GM19351 (cell line): ENCODE results near the gene TMEM151A.
"Not testable (repeated sequence)": the region's sequence is repeated elsewhere in the genome, so short reads cannot be mapped to it uniquely, and the experiment has no call there.

ENCODE experiments used
- ATAC-seq: cut with Tn5 transposase; IDR thresholded peaks from one replicate; pipeline ENCODE4 v1.9.1; 2021; ENCODE audit warnings: mild to moderate bottlenecking, moderate library complexity; ENCODE audit not compliant: unreplicated experiment

The TMEM151A gene

DNA sequence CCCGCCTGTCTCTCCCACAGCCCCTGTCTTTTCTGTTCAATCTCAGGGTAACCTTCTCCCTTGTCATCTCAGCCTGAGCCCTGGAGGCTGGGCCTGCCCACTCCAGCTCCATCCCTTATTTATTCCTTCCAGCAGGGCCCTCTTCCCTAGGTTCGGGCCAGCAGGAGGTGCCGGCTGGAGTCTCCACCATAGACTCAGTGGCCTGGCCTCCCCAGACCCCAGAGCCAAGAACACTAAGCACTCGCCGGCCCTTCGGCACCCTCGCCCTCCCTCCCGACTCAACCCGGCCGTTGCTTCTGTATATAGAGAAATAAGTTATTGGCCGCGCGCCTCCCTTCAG, 24.7 kb upstream of the TMEM151A start:
- no peak for ATAC-seq

DNA sequence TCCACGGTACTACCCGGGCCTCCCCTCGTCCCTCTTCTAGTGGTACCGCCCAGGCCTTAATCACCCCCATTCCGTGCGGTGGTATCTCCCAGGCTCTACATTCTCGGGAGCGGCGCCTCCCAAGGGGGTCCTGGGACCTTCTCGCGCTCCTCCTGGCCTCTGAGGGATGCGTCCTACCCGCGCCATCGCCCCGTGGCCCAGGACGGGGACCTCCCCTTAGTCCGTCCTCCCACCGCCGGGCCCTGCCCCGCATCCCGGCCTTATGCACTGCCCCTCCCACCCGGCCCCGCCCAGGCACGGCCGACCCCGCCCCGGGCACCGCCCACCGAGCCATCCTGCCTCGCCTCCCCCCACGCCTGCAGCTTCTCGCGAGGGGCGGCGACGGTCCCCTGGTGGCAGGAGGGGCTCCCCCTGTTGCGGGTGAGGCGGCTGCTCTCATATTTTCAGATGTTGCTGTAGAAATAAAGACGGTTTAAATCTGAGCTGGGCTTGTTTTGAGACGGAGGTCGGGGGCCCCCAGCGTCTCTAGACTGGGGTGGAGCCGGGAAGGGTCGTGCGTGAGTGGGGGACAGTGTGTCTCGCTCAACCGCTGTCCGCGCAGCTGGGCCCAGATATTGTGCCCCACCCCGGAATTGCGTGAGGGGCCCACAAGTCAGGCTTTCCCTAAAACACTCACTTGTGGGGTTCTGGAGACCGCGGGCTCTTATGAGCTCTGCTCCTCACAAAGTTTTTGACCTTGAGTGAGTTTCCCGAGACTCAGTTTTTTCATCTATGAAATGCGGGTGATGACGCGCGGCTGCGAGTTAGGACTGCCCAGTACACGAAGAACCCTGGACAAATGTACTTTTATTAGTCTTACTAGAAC, 24.1 kb upstream of the TMEM151A start:
- peak; percentile 52 for ATAC-seq

DNA sequence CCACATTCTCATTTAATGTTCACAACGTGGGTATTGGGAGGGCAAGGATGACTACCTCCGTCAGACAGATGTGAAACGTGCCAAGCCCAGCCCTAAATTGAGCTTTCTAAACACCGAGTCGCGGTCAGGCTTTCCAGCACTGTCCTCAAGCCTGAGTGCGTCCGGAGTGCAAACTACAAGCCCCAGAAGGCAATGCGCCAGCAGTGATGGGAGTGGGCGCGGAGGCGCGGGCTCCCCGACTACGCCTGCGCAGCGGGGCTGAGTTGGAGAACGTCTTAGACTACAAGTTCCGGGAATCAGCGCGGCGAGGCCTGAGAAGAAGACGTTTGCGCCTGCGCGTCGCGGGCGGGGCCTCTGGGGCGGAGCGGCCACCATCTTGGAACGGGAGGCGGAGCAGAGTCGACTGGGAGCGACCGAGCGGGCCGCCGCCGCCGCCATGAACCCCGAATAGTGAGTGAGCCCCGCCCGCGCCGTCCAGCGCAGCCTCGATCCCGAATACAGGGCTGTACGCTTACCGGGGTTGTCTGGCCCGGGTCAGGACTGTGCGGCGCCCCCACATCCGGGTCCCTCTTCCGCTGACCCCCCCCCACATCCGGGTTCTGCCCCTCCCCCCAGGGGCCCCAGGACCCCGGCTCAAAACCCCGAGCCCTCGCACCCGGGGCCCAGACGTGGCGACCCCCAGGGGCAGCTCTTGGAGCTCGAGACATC, 23.3 kb upstream of the TMEM151A start, which contains the start of gene RAB1B:
RAB1B (plus strand) TSS at position 396 of the 708 bp plus-strand sequence; CDS start at position 437, 41 bp downstream.
- ATAC-seq, result peak; percentile 82

DNA sequence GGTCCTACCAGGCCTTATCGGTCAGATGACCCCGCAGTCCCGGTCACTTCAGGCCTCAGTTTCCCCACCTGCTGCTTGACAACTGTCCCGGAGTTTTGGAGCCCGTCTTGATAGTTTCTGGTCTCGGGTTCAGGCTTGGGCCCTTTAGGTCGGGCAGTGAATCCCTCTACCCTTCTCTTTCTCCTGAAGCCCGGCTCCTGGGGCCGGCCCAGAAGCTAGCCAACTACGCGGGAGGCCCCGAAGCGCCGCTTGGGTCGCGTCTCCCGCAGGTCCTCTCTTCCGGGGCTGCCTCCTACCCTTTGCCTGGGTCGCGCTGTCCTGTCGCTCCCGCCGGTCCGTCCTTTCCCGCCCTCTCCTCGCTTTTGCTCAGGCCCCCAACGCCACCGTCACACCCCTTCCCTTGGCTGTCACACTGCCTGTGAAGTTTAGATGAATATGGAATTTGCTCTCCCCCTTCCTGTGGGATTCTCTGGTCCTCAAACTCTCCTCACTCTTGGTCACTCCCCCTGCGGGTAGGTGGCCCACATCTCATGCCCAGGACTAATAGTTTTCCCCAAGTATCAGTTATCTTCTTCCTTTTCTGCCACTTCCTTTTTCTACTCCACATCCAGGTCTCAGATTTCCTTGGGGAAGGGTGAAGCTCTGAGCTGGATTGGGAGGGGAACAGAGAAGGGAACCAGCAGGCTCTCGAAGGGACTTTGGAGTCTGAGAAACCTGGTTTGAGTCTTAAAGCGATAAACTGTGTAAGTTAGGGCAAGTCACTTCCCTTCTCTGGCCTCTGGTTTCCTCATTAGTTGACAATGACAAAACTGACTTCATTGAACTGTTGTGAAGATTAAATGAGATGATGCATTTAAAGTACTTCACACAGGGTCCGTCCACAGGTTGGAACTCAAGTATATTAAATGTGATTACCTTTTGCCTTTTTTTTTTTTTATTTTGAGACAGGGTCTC, 22.5 kb upstream of the TMEM151A start:
- ATAC-seq, result no peak

DNA sequence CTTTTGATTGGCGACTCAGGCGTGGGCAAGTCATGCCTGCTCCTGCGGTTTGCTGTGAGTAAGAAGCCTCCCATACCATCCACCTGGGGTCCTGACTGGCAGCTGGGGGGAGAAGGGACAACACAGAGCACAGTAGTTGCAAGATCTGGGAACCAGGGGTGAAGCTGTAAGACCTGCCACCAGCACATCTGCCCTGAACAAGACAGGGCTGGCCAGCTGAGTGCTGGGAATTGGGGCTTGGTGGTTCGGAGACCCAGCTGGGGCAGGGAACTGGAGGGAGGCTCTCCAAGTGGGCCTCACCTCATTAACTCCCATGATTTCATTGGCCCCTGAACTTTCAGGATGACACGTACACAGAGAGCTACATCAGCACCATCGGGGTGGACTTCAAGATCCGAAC, 19.9 kb upstream of the TMEM151A start:
- no peak for ATAC-seq

DNA sequence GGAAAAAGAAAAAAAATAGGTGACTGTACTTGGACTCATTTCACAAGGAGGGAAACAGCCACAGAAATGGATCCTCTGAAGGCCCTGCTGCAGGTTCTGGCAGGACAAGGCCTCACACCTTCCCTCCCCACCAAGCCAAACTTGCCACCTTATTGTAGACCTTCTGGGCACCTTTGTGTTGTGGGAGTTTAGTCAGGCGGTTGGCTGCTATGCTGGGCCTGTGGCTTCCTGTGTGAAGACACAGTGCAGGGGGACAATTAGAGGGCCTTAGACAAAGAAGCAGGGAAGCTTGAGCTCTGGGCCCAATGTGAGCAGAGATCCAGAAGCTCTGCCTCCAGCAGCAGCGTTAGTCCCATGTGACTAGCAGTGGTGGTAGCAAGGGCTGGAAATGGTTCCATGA, 19.1 kb upstream of the TMEM151A start:
- ATAC-seq, result no peak

DNA sequence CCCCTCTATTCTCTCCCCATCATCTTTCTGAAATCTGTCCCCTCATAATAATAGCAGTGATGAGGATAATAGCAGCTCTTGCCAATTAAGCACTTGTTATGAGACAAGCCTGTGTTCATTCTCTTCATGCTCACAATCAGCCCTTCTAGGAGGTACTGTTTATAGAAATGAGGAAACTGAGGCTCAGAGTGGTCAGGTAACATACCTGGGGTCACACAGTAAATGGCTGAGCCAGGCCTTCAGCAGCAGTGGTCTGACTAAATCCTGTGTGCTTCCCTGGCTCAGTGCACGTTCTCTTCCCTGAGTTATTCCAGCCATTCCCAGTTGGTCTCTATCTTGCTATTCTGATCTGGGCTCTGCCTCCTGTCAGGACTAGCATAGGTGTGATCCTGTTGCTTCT, 17.5 kb upstream of the TMEM151A start:
- ATAC-seq, result no peak

DNA sequence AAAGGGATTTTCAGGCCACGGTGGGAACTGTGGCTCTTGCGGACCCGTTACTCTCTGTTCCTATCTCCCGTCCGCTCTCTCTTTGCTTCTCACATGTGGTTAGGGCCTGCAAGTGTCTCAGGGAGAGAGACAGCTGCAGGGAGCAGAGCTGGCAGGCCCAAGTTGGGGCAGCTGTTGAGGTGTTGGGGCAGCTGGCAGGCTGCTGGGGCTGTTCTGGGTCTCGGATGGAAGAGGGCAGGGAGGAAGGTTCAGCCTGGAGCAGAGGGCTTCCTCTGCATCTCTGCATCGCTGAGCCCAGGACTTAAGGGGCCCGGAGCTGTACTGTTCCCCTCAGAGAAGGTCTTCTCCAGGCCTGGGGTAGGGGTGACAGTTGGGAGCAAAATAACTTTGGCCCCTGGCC, 16.3 kb upstream of the TMEM151A start:
- no peak for ATAC-seq

DNA sequence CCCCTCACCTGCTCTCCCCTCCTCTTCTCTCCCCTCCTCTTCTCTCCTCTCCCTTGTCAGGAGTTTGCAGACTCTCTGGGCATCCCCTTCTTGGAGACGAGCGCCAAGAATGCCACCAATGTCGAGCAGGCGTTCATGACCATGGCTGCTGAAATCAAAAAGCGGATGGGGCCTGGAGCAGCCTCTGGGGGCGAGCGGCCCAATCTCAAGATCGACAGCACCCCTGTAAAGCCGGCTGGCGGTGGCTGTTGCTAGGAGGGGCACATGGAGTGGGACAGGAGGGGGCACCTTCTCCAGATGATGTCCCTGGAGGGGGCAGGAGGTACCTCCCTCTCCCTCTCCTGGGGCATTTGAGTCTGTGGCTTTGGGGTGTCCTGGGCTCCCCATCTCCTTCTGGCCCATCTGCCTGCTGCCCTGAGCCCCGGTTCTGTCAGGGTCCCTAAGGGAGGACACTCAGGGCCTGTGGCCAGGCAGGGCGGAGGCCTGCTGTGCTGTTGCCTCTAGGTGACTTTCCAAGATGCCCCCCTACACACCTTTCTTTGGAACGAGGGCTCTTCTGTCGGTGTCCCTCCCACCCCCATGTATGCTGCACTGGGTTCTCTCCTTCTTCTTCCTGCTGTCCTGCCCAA, 15.6 kb upstream of the TMEM151A start:
- ATAC-seq, result no peak

DNA sequence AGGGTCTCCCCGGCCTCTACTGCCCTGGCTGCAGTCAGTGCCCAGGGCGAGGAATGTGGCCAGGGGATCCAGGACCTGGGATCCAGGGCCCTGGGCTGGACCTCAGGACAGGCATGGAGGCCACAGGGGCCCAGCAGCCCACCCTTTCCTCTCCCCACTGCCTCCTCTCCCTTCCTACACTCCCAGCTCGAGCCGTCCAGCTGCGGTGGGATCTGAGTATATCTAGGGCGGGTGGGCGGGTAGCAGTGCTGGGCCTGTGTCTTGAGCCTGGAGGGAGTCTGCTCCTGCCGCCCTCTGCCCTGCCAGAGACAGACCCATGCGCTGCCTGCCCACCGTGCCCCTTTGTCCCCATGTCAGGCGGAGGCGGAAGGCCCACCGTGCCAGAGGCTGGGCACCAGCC, 15.1 kb upstream of the TMEM151A start:
- ATAC-seq, result not testable (repeated sequence)

DNA sequence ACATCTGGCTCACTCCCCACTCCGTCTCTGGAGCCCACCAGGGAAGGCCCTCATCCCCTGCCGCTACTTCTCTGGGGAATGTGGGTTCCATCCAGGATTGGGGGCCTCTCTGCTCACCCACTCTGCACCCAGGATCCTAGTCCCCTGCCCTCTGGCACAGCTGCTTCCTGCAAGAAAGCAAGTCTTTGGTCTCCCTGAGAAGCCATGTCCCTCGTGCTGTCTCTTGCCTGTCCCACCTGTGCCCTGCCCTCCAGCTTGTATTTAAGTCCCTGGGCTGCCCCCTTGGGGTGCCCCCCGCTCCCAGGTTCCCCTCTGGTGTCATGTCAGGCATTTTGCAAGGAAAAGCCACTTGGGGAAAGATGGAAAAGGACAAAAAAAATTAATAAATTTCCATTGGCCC, 14.6 kb upstream of the TMEM151A start:
- ATAC-seq, result not testable (repeated sequence)

DNA sequence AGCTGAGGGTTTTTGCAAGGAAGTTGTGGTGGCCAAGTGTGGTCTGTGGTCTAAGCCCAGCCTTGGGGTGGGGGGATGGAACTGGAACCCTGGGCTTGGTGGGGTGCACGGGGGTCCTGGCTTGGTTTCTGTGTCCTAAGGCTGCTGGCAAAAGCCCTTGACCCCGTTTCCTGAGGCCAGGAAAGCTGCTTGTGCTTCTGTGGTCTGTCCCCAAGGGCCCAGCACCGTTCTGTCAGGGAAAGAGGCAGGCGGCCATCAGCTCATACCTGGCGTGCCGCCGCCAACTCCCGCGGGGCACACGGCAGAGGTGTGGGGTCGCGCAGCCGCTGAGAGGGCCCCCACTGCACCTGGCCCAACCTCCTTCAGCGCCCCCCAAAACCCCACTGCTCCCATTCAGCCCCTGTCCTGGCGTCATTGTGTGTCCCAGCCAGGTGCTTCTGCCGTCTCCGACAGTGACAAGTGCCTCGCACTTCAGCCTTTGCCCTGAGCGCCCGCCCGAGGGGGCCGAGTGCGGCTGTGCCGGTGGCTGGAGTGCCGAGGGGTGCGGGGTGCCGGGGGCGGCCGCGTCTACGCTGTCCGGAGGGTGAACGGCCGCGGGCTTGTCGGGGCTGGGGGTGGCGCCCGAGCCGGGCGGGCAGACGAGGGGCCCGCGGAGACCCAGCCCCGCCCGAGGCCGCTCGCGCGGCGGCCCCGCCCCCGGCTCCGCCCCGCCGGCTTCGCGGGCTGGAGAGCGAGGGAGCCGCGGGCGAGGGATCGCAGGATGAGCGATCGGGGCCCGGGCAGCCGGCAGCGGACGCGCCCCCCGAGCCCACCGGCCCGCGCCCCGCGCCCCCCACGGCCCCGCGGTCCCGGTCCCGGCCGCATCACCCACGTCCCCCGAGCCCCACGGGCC, 14.0 kb upstream of the TMEM151A start, which contains the start of gene CNIH2:
CNIH2 (plus strand) TSS at position 705 of the 892 bp plus-strand sequence. CDS start 282 bp downstream, outside the sequence.
- ATAC-seq, result no peak

DNA sequence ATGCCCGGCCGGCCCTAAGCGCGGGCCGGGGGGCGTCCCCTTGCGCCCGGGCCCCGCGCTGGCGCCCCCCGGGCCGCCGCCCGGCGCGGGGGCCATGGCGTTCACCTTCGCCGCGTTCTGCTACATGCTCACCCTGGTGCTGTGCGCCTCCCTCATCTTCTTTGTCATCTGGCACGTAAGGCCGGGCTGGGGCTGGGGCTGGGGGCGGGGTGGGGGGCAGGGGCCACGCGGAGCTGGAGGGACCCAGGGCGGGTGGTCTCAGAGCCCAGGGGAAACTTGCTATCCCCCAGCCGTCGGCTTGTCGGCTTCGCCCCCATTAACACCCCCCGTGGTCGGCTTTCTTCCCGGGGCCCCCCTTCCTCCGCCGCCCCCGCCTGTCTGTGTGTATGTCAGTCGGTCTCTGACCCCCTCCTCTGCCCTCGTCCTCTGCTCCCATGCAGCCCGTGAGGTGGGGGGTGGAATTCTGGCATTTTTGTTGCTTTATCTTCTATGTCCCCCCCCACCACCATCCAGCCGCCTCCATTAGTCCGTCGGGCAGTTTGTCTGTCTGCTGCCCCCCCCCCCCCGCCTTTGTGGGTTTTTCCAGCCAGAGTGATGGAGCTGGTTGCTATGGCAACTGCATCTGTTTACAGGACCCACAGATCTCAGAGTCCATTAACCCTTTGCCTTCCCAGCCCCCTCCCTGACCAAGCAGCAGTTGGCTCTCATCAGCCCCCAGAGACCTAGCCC, 13.2 kb upstream of the TMEM151A start:
- ATAC-seq, result no peak

DNA sequence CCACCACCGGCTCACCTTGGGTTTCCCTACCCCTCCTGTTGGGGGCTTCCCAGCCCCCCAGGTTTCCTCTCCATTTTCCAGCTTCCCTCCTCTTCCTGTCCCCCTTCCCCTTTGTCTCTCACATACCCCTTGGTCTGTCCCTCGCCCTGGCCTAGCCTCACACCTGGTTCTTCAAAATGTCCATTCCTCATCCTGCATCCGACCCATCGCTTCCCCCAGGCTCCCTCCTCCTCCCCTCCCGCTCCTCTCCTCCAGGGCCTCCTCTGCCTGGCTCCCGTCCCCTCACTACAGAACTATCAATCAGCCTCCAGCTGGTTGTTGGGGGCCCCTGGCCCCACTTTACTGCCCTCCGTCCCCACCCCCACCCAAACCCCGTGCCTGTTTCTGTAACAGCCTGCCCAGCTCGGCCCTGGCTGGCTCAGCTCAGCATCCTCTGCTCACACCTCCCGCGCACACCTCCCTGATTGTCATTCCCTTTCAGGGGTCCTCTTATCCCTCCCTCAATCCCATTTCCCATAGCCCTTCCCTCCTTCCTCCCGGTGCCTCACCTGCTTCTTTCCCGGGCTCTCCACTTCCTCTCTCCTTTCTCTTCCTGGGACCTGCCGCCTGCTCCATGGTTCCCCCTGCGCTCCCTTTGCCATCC, 12.5 kb upstream of the TMEM151A start:
- no peak for ATAC-seq

DNA sequence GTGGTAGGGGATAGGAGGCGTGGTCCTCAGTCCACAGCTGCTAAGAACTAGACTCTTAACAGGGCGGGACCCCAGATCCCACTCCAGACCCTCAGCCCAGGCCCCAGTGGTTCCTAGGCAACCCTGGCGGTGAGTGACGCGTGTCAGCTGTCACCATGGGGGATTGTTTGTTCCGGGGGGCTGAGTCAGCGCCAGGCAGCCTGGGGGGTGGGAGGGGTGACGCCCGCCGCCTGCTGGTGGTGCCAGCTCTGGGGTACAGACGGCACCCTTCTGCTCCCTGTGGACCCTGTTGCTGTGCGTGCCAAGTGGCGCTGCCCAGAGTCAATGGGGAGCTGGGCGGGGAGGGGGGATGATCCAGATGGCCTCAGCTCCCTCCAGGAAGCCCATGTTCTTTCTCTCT, 11.3 kb upstream of the TMEM151A start:
- no peak for ATAC-seq

DNA sequence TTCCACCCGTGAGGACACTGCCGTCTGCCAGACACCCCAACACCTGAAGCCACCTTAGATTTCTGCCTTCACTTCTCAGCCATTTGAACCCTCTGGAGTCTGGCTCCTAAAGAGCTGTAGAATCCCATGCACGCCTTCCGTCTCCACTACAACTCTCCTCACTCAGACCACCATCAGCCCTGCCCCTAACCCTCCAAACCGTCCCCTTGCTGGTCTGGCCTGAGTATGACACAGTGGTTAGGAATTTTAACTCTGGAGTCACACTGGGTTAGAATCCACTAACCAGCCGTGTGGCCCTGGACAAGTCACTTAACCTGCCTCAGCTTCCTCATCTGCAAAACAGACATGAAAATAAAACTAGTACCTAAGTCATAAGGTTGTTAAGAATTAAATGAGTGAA, 10.7 kb upstream of the TMEM151A start:
- ATAC-seq, result no peak

DNA sequence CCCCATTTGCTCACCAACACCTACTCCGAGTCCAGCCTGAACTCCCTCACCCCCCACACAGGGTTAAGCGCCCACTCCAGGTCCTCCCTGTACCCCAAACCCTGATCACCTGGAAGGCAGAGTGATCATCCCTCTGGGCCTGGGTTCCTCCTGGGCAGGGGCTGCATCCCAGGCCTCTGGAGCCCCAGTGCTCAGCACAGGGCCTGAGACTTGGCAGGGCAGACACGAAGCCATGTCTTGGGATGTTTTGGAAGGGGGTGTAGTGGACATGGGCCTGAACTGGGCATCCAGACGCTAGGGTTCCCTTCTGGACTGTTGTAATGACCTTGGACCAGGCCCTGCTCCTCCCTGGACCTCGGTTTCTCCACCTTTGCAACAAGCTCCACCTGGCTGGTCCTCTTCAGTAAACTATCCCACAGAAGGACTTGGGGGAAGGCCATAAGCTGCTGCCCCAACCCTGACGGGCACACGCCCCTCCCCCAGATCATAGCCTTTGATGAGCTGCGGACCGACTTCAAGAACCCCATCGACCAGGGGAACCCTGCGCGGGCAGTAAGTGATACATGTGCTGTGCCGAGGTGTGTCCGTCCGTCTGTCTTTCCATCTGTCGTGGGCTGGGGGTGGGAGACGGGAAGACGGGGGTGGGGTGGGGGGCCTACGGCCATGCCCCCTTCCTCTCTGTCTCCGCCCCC, 9.8 kb upstream of the TMEM151A start:
- no peak for ATAC-seq
